Smooth muscle cell (in vitro differentiated cells): ENCODE measurements around the gene RASAL2. TPM values are rescaled to one million over a fixed set of nuclear protein-coding genes. Genes with fewer than 3 reads are reported as not detected.
A peak's percentile ranks its signal among the peaks of the same experiment; 100 is the strongest.

ENCODE experiments used
- DNase-seq: peaks from one replicate; lab custom pipeline; 2025; ENCODE audit not compliant: unreplicated experiment; lab: John Stamatoyannopoulos, UW
- H2AFZ ChIP-seq: fragments of 200-600 bp; sonication (generic); 2 replicates; pipeline ENCODE4 v1.6.0; 2016; ENCODE audit warnings: antibody characterized with exemption, low read depth, mild to moderate bottlenecking
- H3F3A ChIP-seq: fragments of 200-600 bp; sonication (generic); 2 replicates; pipeline ENCODE4 v1.6.0; 2017; ENCODE audit warnings: antibody characterized with exemption, low read depth
- H3K27ac ChIP-seq: fragments of 200-600 bp; sonication (generic); 2 replicates; pipeline ENCODE4 v1.5.1; 2016; ENCODE audit warnings: low read depth, mild to moderate bottlenecking
- H3K27me3 ChIP-seq: fragments of 200-600 bp; sonication (generic); 2 replicates; pipeline ENCODE4 v1.6.1; 2016; ENCODE audit warnings: low read depth, mild to moderate bottlenecking
- H3K36me3 ChIP-seq: fragments of 200-600 bp; sonication (generic); 2 replicates; pipeline ENCODE4 v1.5.1; 2016; ENCODE audit warnings: low read depth
- H3K4me1 ChIP-seq: fragments of 200-600 bp; sonication (generic); 2 replicates; pipeline ENCODE4 v1.5.1; 2016; ENCODE audit warnings: low read depth
- H3K4me2 ChIP-seq: fragments of 200-600 bp; sonication (generic); 2 replicates; pipeline ENCODE4 v1.6.0; 2016; ENCODE audit warnings: mild to moderate bottlenecking
- H3K4me3 ChIP-seq: fragments of 200-600 bp; sonication (generic); 2 replicates; pipeline ENCODE4 v1.5.1; 2016; ENCODE audit warnings: mild to moderate bottlenecking
- H3K79me2 ChIP-seq: fragments of 200-600 bp; sonication (generic); 2 replicates; pipeline ENCODE4 v1.6.0; 2016; ENCODE audit warnings: low read depth, mild to moderate bottlenecking
- H3K9ac ChIP-seq: fragments of 200-600 bp; sonication (generic); 2 replicates; pipeline ENCODE4 v1.6.0; 2016; ENCODE audit warnings: low read depth
- H3K9me3 ChIP-seq: fragments of 200-600 bp; sonication (generic); replicated peaks from 2 replicates; pipeline ENCODE4 v1.5.1; 2016; ENCODE audit warnings: low read depth
- H4K20me1 ChIP-seq: fragments of 200-600 bp; sonication (generic); 2 replicates; pipeline ENCODE4 v1.6.0; 2016; ENCODE audit warnings: low read depth
- WGBS: methylation state at CpG from one replicate; pipeline ENCODE4 v1.1.7; 2016; ENCODE audit warnings: low lambda C conversion rate; 5-methylcytosine and 5-hydroxymethylcytosine counted together
- polyA plus RNA-seq: library from polyadenylated mRNA; unstranded; fragments of >200 nt; fragmentation: Nextera tagmentation; extraction: Ambion mirVana; gene quantifications from 2 replicates; pipeline ENCODE4 v1.2.1, GENCODE V29; 2016
- total RNA-seq: library from RNA; depleted of rRNA; stranded (reverse); fragments of >200 nt; gene quantifications from 2 replicates; pipeline ENCODE4 v1.2.3, GENCODE V29; 2014
- TF ChIP-seq, protein P1 (sequence below): fragments of 200-600 bp; sonication (generic); IDR thresholded peaks from 2 replicates; pipeline ENCODE4 v1.5.1; 2017; ENCODE audit warnings: borderline replicate concordance, mild to moderate bottlenecking, antibody characterized with exemption; ENCODE audit not compliant: insufficient read depth, poor library complexity, severe bottlenecking

The RASAL2 gene
- total and polyA plus RNA-seq, 2 experiments from 2014 or later, result 4.3 to 17.6 TPM

DNA sequence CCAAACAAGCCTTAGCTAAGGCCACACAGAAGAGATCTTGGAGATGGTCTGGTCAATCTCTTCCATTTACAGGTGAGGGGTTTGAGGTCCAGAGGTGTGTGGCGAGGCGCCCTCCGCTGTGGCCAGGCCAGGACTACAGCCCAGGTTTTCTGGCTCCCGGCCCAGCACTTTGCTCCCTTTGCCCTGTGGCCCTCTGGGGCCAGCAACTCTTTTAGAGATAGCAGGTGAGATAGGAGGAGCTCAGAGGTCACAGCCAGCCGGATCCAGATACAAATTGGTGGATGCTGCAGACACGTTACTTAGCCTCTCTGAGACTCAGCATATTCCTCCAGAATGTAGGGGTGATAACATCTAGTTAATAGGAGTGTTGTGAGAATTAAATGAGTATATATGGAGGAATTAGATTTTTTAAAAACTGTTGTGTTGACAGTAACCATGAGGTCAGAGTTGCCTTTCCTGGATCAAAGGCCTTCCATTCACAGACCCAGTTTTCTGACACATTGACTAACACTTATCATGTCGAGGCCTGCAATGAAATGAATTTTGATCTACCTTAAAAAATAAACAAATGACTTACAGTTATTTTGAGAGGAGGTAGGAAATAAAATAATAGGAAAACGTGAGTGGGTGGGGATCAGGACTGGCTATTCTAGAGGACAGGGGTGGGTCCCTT is 435.6 kb downstream of the RASAL2 start:
- Histone ChIP-seq H3K9ac (no peak overlapping the region), H3K9me3 (no peaks in the 10 kb centered on the region), H2AFZ (no peak overlapping the region), H3F3A (no peaks in the 10 kb centered on the region), H3K27ac (no peak overlapping the region), H3K4me2 (no peak overlapping the region), H3K4me3 (no peak overlapping the region), H3K27me3 (no peaks in the 10 kb centered on the region), H3K4me1 (no peaks in the 10 kb centered on the region), H3K79me2 (no peaks in the 10 kb centered on the region), H3K36me3 (no peaks in the 10 kb centered on the region), H4K20me1 (no peaks in the 10 kb centered on the region)
- DNase-seq, result no peak
- TF ChIP-seq, protein P1, sequence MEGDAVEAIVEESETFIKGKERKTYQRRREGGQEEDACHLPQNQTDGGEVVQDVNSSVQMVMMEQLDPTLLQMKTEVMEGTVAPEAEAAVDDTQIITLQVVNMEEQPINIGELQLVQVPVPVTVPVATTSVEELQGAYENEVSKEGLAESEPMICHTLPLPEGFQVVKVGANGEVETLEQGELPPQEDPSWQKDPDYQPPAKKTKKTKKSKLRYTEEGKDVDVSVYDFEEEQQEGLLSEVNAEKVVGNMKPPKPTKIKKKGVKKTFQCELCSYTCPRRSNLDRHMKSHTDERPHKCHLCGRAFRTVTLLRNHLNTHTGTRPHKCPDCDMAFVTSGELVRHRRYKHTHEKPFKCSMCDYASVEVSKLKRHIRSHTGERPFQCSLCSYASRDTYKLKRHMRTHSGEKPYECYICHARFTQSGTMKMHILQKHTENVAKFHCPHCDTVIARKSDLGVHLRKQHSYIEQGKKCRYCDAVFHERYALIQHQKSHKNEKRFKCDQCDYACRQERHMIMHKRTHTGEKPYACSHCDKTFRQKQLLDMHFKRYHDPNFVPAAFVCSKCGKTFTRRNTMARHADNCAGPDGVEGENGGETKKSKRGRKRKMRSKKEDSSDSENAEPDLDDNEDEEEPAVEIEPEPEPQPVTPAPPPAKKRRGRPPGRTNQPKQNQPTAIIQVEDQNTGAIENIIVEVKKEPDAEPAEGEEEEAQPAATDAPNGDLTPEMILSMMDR, result no peak
- 87% methylated on average over 8 of the region's 8 CpGs for WGBS

DNA sequence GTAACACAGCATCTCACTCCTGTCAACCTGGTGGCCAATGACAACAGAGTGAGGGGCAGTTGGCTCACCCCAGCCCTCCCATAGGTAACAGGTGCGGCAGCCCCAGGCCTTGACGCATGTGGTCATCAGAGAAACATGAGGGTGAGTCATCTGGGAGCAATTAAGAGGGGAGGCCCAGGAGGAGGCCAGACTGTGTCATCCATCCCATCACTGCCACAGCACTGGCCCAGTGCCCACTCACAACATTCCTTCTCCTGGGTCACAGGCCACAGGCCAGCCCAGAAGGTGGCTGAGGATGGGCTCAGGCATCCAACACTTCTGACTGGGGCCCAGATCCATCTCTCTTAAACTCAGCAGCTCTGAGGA is 436.1 kb downstream of the RASAL2 start:
- Histone ChIP-seq H3K4me3 (no peak overlapping the region), H3K9me3 (no peaks in the 10 kb centered on the region), H3K36me3 (no peaks in the 10 kb centered on the region), H3K4me2 (no peak overlapping the region), H4K20me1 (no peaks in the 10 kb centered on the region), H3K79me2 (no peaks in the 10 kb centered on the region), H3K27me3 (no peaks in the 10 kb centered on the region), H2AFZ (no peak overlapping the region), H3K27ac (peak overlapping the region; percentile 34), H3K9ac (no peak overlapping the region), H3K4me1 (no peaks in the 10 kb centered on the region), H3F3A (no peaks in the 10 kb centered on the region)
- TF ChIP-seq, protein P1, result no peak
- no peak for DNase-seq
- 36% methylated on average over 2 of the region's 2 CpGs for WGBS

DNA sequence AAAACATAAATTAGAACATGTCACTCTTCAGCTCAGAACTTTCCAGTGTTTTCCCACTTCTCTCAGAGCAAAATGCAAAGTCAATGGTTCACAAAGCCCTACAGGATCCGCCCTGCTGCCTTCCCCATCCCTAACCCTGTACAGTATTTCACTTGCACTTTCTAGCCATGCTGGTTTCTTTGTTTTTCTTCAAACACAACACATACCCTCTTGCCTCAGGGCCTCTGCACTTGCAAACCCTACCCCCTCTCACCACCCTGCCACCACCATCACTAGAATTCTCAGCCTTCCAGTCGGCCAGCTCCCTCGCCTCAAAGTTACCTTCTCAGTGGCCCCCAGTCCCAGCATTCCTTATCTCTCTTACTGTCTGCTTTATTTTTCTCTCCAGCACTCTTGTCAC is 436.6 kb downstream of the RASAL2 start:
- WGBS, result 52% methylated on average over 3 of the region's 3 CpGs
- Histone ChIP-seq H3K79me2 (no peaks in the 10 kb centered on the region), H4K20me1 (no peaks in the 10 kb centered on the region), H3K27me3 (no peaks in the 10 kb centered on the region), H3K4me1 (no peaks in the 10 kb centered on the region), H2AFZ (no peak overlapping the region), H3K4me2 (no peak overlapping the region), H3F3A (no peaks in the 10 kb centered on the region), H3K9ac (no peak overlapping the region), H3K4me3 (no peak overlapping the region), H3K27ac (peak overlapping the region; percentile 34), H3K36me3 (no peaks in the 10 kb centered on the region), H3K9me3 (no peaks in the 10 kb centered on the region)
- TF ChIP-seq, protein P1, result no peak
- DNase-seq, result no peak

DNA sequence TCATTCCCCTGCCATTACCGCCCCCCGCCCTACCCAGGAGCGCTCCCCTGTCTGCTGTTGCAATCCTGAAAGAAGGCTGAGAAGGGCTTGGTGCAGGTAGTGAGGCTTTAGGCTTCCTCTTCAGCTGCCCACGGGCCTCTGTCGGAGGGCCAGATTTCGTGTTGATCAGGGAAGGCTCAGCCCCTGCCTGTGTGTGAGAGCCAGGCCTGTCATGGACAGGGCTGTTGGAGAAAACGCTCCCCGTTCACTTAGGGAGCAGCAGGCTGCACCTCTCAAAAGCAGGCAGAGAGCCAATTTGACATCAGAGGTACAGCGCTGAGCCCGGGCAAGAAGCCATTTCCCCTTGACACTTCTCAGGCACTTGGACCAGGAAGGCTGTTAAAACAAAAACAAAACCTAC is 438.0 kb downstream of the RASAL2 start:
- Histone ChIP-seq H3K4me2 (no peak overlapping the region), H2AFZ (no peak overlapping the region), H3K9me3 (no peaks in the 10 kb centered on the region), H3K36me3 (no peaks in the 10 kb centered on the region), H3K27me3 (no peaks in the 10 kb centered on the region), H3F3A (no peaks in the 10 kb centered on the region), H3K4me1 (no peaks in the 10 kb centered on the region), H3K79me2 (no peaks in the 10 kb centered on the region), H4K20me1 (no peaks in the 10 kb centered on the region), H3K9ac (no peak overlapping the region), H3K4me3 (no peak overlapping the region), H3K27ac (no peak overlapping the region)
- TF ChIP-seq, protein P1, result no peak
- DNase-seq, result no peak
- WGBS, result 93% methylated on average over 10 of the region's 10 CpGs
